CD8-positive, alpha-beta memory T cell (primary cell): Measurements from ENCODE around the gene MS4A15. TPM values are rescaled to one million over a fixed set of nuclear protein-coding genes. Genes with fewer than 3 reads are reported as not detected.

ENCODE experiments used
- CTCF ChIA-PET: fragments of 350-600 bp; sonication (Branson Sonifier 250); formaldehyde crosslinking; loops from one replicate; lab custom pipeline; 2021; ENCODE audit warnings: antibody characterized with exemption; lab: Charles Lee
- POLR2A ChIA-PET: fragments of 350-600 bp; sonication (Branson Sonifier 250); formaldehyde crosslinking; loops from one replicate; lab custom pipeline; 2021; ENCODE audit warnings: antibody characterized with exemption; lab: Charles Lee
- DNase-seq, 5 donors: peaks; one replicate each; pipeline versions ENCODE4 v3.0.0 to v3.0.0-alpha.2; 2020 to 2022; ENCODE audit warnings: mixed read lengths in 1 of 5
- H3K27ac ChIP-seq: one replicate; pipeline ENCODE4 v1.7.0; 2013; ENCODE audit warnings: low read depth, mild to moderate bottlenecking, low read length, moderate library complexity
- H3K27me3 ChIP-seq: 2 replicates; pipeline ENCODE4 v1.7.0; 2013; ENCODE audit warnings: low read length, mild to moderate bottlenecking; ENCODE audit not compliant: insufficient read depth, poor library complexity, severe bottlenecking
- H3K36me3 ChIP-seq: 2 replicates; pipeline ENCODE4 v1.7.0; 2013; ENCODE audit warnings: mild to moderate bottlenecking, low read length, moderate library complexity; ENCODE audit not compliant: insufficient read depth
- H3K4me1 ChIP-seq: 2 replicates; pipeline ENCODE4 v1.7.0; 2013; ENCODE audit warnings: mild to moderate bottlenecking, low read length, moderate library complexity; ENCODE audit not compliant: insufficient read depth
- H3K4me3 ChIP-seq: 2 replicates; pipeline ENCODE4 v1.7.0; 2013; ENCODE audit warnings: mild to moderate bottlenecking, low read length
- H3K9me3 ChIP-seq: 2 replicates; pipeline ENCODE4 v1.7.0; 2013; ENCODE audit warnings: mild to moderate bottlenecking, low read length
- H3K27ac Mint-ChIP-seq, 8 donors: one replicate each; pipeline ENCODE4 v1.8.0; 2020 to 2021; ENCODE audit warnings: mixed read lengths in 8 of 8, mild to moderate bottlenecking in 6 of 8, inconsistent platforms in 3 of 8, moderate library complexity in 3 of 8
- H3K27me3 Mint-ChIP-seq, 2 donors: one replicate each; pipeline ENCODE4 v1.8.0; 2020 to 2021; ENCODE audit warnings: mixed read lengths in 2 of 2, mild to moderate bottlenecking in 1 of 2, moderate library complexity in 1 of 2
- H3K36me3 Mint-ChIP-seq, 3 donors: one replicate each; pipeline ENCODE4 v1.8.0; 2020 to 2021; ENCODE audit warnings: mixed read lengths in 3 of 3, inconsistent platforms in 1 of 3, mild to moderate bottlenecking in 1 of 3
- H3K4me1 Mint-ChIP-seq, 3 donors: one replicate each; pipeline ENCODE4 v1.8.0; 2020 to 2021; ENCODE audit warnings: mixed read lengths in 3 of 3, inconsistent platforms in 1 of 3, mild to moderate bottlenecking in 1 of 3
- H3K4me3 Mint-ChIP-seq, 7 donors: one replicate each; pipeline ENCODE4 v1.8.0; 2020 to 2021; ENCODE audit warnings: mixed read lengths in 7 of 7, mild to moderate bottlenecking in 6 of 7, moderate library complexity in 4 of 7, inconsistent platforms in 2 of 7
- H3K9me3 Mint-ChIP-seq, 5 donors: one replicate each; pipeline ENCODE4 v1.8.0; 2020 to 2022; ENCODE audit warnings: mixed read lengths in 5 of 5, mild to moderate bottlenecking in 3 of 5, moderate library complexity in 2 of 5, inconsistent platforms in 1 of 5
- polyA plus RNA-seq: library from polyadenylated mRNA; unstranded; fragments of 300-500 nt; fragmentation: Illumina TruSeq; gene quantifications from one replicate; pipeline ENCODE4 v1.2.3, GENCODE V29; 2021
- total RNA-seq, 2 experiments: library from RNA; stranded (reverse); gene quantifications; one replicate each; pipeline ENCODE4 v1.2.3, GENCODE V29; 2021

The MS4A15 gene
- total and polyA plus RNA-seq, 3 experiments from 2014 or later, result not detected

GRCh38 chr11:60772666-60773065 is 16.0 kb downstream of the MS4A15 start:
- DNase-seq, result no peak
- H3K36me3 ChIP-seq, result no peaks in the 10 kb centered on the region
- H3K27me3 ChIP-seq, result no peaks in the 10 kb centered on the region
- no peaks in the 10 kb centered on the region for H3K9me3 ChIP-seq
- ChIA-PET POLR2A (no interaction called here), CTCF (no interaction called here)
- H3K27ac Mint-ChIP-seq, result no peak overlapping the region
- no peaks in the 10 kb centered on the region for H3K4me1 ChIP-seq
- no peak overlapping the region for H3K27ac ChIP-seq
- H3K9me3 Mint-ChIP-seq, result no peaks in the 10 kb centered on the region
- H3K36me3 Mint-ChIP-seq, result no peaks in the 10 kb centered on the region
- H3K4me3 Mint-ChIP-seq, result no peak overlapping the region
- H3K4me1 Mint-ChIP-seq, result peaks cover 10 to 13% (median 11%) of the 10 kb centered on the region in 3 donors
- no peak overlapping the region for H3K4me3 ChIP-seq
- H3K27me3 Mint-ChIP-seq, result peaks cover 12 to 30% of the 10 kb centered on the region in 2 donors

- Histone ChIP-seq H3K27ac (no peak overlapping the region), H3K4me1 (no peaks in the 10 kb centered on the region), H3K36me3 (no peaks in the 10 kb centered on the region), H3K9me3 (no peaks in the 10 kb centered on the region), H3K27me3 (no peaks in the 10 kb centered on the region), H3K4me3 (no peak overlapping the region)
- CTCF ChIA-PET, result interaction anchor here (0.6 to 3.2 kb wide), 7 partner anchors 9 to 120 kb away, joined by 3 to 18 read pairs (median 5); partner anchors contain the start of gene MS4A10
- POLR2A ChIA-PET, result no interaction called here
- H3K27me3 Mint-ChIP-seq, result peaks cover 8 to 16% of the 10 kb centered on the region in 2 donors
- no peaks in the 10 kb centered on the region for H3K36me3 Mint-ChIP-seq
- no peak overlapping the region for H3K4me3 Mint-ChIP-seq
- no peak for DNase-seq
- H3K9me3 Mint-ChIP-seq, result no peaks in the 10 kb centered on the region
- no peak overlapping the region for H3K27ac Mint-ChIP-seq
- H3K4me1 Mint-ChIP-seq, result peaks cover 10 to 13% (median 11%) of the 10 kb centered on the region in 3 donors
These were observed 18.1 kb downstream of the MS4A15 start for GRCh38 chr11:60774726-60775125.

GRCh38 chr11:60775420-60775961 is 18.8 kb downstream of the MS4A15 start:
- peak; percentile 63 to 83 (median 68) for DNase-seq
- Mint-ChIP-seq H3K36me3 (no peaks in the 10 kb centered on the region), H3K27me3 (peaks cover 8 to 12% of the 10 kb centered on the region in 2 donors), H3K9me3 (no peaks in the 10 kb centered on the region), H3K27ac (peak overlapping the region in 3 of 8 donors; percentile 14 to 40 (median 21)), H3K4me1 (peaks cover 10 to 13% (median 11%) of the 10 kb centered on the region in 3 donors), H3K4me3 (peak overlapping the region in 2 of 7 donors; percentile 40 to 47)
- no peaks in the 10 kb centered on the region for H3K36me3 ChIP-seq
- ChIA-PET CTCF (interaction anchor here (0.6 to 3.2 kb wide), 8 partner anchors 10 to 119 kb away, joined by 3 to 18 read pairs (median 4); partner anchors contain the start of gene MS4A10), POLR2A (interaction anchor here (0.6 kb wide), 1 partner anchor 112 kb away, joined by 5 read pairs; no protein-coding TSS in a partner anchor)
- H3K9me3 ChIP-seq, result no peaks in the 10 kb centered on the region
- no peak overlapping the region for H3K27ac ChIP-seq
- H3K27me3 ChIP-seq, result no peaks in the 10 kb centered on the region
- H3K4me1 ChIP-seq, result no peaks in the 10 kb centered on the region
- no peak overlapping the region for H3K4me3 ChIP-seq

GRCh38 chr11:60776167-60776566 is 19.5 kb downstream of the MS4A15 start:
- Histone ChIP-seq H3K36me3 (no peaks in the 10 kb centered on the region), H3K4me1 (no peaks in the 10 kb centered on the region), H3K27me3 (no peaks in the 10 kb centered on the region), H3K4me3 (no peak overlapping the region), H3K27ac (no peak overlapping the region), H3K9me3 (no peaks in the 10 kb centered on the region)
- POLR2A ChIA-PET, result interaction anchor here (0.6 kb wide), 1 partner anchor 111 kb away, joined by 5 read pairs; no protein-coding TSS in a partner anchor
- no peaks in the 10 kb centered on the region for H3K36me3 Mint-ChIP-seq
- H3K4me3 Mint-ChIP-seq, result no peak overlapping the region
- no peak for DNase-seq
- H3K9me3 Mint-ChIP-seq, result no peaks in the 10 kb centered on the region
- no peak overlapping the region for H3K27ac Mint-ChIP-seq
- CTCF ChIA-PET, result interaction anchor here (2.1 to 3.2 kb wide), 3 partner anchors 9 to 112 kb away, joined by 7 to 18 read pairs (median 15); partner anchors contain the start of gene MS4A10
- H3K27me3 Mint-ChIP-seq, result peaks cover 8 to 12% of the 10 kb centered on the region in 2 donors
- peaks cover 10 to 13% (median 11%) of the 10 kb centered on the region in 3 donors for H3K4me1 Mint-ChIP-seq

- Mint-ChIP-seq H3K4me1 (peaks cover 8 to 13% (median 11%) of the 10 kb centered on the region in 3 donors), H3K27ac (no peak overlapping the region), H3K27me3 (peaks cover 4 to 8% of the 10 kb centered on the region in 2 donors), H3K4me3 (no peak overlapping the region), H3K36me3 (no peaks in the 10 kb centered on the region), H3K9me3 (no peaks in the 10 kb centered on the region)
- Histone ChIP-seq H3K36me3 (no peaks in the 10 kb centered on the region), H3K9me3 (no peaks in the 10 kb centered on the region), H3K4me3 (no peak overlapping the region), H3K4me1 (no peaks in the 10 kb centered on the region), H3K27ac (no peak overlapping the region), H3K27me3 (no peaks in the 10 kb centered on the region)
- no peak for DNase-seq
- ChIA-PET POLR2A (no interaction called here), CTCF (interaction anchor here (2.1 to 3.2 kb wide), 3 partner anchors 8 to 111 kb away, joined by 7 to 18 read pairs (median 15); partner anchors contain the start of gene MS4A10)
These were observed 20.4 kb downstream of the MS4A15 start for GRCh38 chr11:60777106-60777505.

GRCh38 chr11:60777572-60777971 is 20.9 kb downstream of the MS4A15 start:
- peak overlapping the region in 1 of 8 donors; percentile 22 for H3K27ac Mint-ChIP-seq
- no peaks in the 10 kb centered on the region for H3K4me1 ChIP-seq
- no peaks in the 10 kb centered on the region for H3K9me3 Mint-ChIP-seq
- ChIA-PET POLR2A (no interaction called here), CTCF (interaction anchor here (3.2 kb wide), 1 partner anchor 12 kb away, joined by 15 read pairs; no protein-coding TSS in a partner anchor)
- no peaks in the 10 kb centered on the region for H3K36me3 ChIP-seq
- H3K27me3 Mint-ChIP-seq, result peaks cover 4 to 11% of the 10 kb centered on the region in 2 donors
- H3K4me1 Mint-ChIP-seq, result peaks cover 8 to 13% (median 11%) of the 10 kb centered on the region in 3 donors
- H3K4me3 ChIP-seq, result no peak overlapping the region
- no peak overlapping the region for H3K27ac ChIP-seq
- H3K4me3 Mint-ChIP-seq, result no peak overlapping the region
- no peaks in the 10 kb centered on the region for H3K36me3 Mint-ChIP-seq
- no peaks in the 10 kb centered on the region for H3K9me3 ChIP-seq
- DNase-seq, result no peak
- H3K27me3 ChIP-seq, result no peaks in the 10 kb centered on the region

GRCh38 chr11:60780065-60780464 is 23.4 kb downstream of the MS4A15 start:
- H3K27ac ChIP-seq, result no peak overlapping the region
- H3K27me3 Mint-ChIP-seq, result peaks cover 3 to 4% of the 10 kb centered on the region in 2 donors
- H3K27ac Mint-ChIP-seq, result no peak overlapping the region
- ChIA-PET POLR2A (no interaction called here), CTCF (no interaction called here)
- no peaks in the 10 kb centered on the region for H3K9me3 ChIP-seq
- DNase-seq, result no peak
- peaks cover 3 to 6% (median 5%) of the 10 kb centered on the region in 3 donors for H3K4me1 Mint-ChIP-seq
- H3K9me3 Mint-ChIP-seq, result no peaks in the 10 kb centered on the region
- no peaks in the 10 kb centered on the region for H3K36me3 ChIP-seq
- H3K4me3 ChIP-seq, result no peak overlapping the region
- H3K4me3 Mint-ChIP-seq, result no peak overlapping the region
- no peaks in the 10 kb centered on the region for H3K4me1 ChIP-seq
- no peaks in the 10 kb centered on the region for H3K36me3 Mint-ChIP-seq
- no peaks in the 10 kb centered on the region for H3K27me3 ChIP-seq

GRCh38 chr11:60780774-60781173 is 24.1 kb downstream of the MS4A15 start:
- POLR2A ChIA-PET, result no interaction called here
- no peak for DNase-seq
- H3K27ac Mint-ChIP-seq, result no peak overlapping the region

More at GRCh38 chr11:60780774-60781173, 24.1 kb downstream of the MS4A15 start:
- Mint-ChIP-seq H3K27me3 (peaks cover 0 to 4% of the 10 kb centered on the region in 2 donors), H3K4me1 (no peaks in the 10 kb centered on the region), H3K4me3 (no peak overlapping the region), H3K36me3 (no peaks in the 10 kb centered on the region), H3K9me3 (no peaks in the 10 kb centered on the region)
- no peaks in the 10 kb centered on the region for H3K9me3 ChIP-seq
- no peaks in the 10 kb centered on the region for H3K4me1 ChIP-seq
- CTCF ChIA-PET, result no interaction called here
- H3K27me3 ChIP-seq, result no peaks in the 10 kb centered on the region
- no peak overlapping the region for H3K27ac ChIP-seq
- no peaks in the 10 kb centered on the region for H3K36me3 ChIP-seq
- no peak overlapping the region for H3K4me3 ChIP-seq
